Neural progenitor cell (in vitro differentiated cells): ENCODE data around the gene TAF6.

Source experiments
- CTCF ChIP-seq: fragments of 200-600 bp; sonication (generic); IDR thresholded peaks from 2 replicates; pipeline ENCODE4 v1.5.1; 2017; ENCODE audit warnings: antibody characterized with exemption, mild to moderate bottlenecking
- EZH2 ChIP-seq: fragments of 200-600 bp; sonication (generic); IDR thresholded peaks from 2 replicates; pipeline ENCODE4 v1.6.1; 2017; ENCODE audit warnings: antibody characterized with exemption, mild to moderate bottlenecking, moderate library complexity
- EZH2phosphoT487 ChIP-seq: fragments of 200-600 bp; sonication (generic); IDR thresholded peaks from 2 replicates; pipeline ENCODE4 v1.6.1; 2017; ENCODE audit warnings: antibody characterized with exemption

DNA sequence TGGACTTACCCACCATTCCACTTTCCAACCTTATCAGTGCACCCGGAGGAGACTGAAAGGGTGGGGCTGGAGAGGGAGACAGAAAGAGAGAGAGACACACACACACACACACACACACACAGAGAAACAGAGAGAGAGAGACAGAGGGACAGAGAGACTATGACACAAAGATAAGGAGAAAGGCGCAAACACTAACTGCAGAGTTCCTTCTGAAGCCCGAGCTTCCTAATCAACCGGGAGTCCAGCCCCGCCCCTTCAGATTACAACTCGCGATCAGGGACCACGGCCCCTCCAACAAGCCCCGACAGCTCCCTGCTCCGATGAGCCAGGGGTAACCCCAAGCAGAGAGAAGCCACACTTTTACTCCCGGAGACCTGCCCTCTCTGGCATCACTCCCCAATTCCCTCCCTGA lies 48.8 kb upstream of the TAF6 start:
- TF ChIP-seq CTCF = no peak
- no peak for TF ChIP-seq EZH2
- no peak for TF ChIP-seq EZH2phosphoT487
